GM12874 (cell line): ENCODE measurements around the gene PLXNA4.

Experiments used
- CTCF ChIP-seq: IDR thresholded peaks from 2 replicates; pipeline ENCODE4 v1.5.1; 2011; ENCODE audit warnings: low read depth, mild to moderate bottlenecking, control low read depth, low read length, moderate library complexity; ENCODE audit not compliant: insufficient read depth

Gene PLXNA4

GRCh38 chr7:132276234-132276630 lies 300.0 kb downstream of the PLXNA4 start:
- TF ChIP-seq CTCF, result no peak

- no peak for TF ChIP-seq CTCF
Measured at GRCh38 chr7:132275416-132276233, 300.6 kb downstream of the PLXNA4 start.

- TF ChIP-seq CTCF, result no peak
Measured at GRCh38 chr7:132272763-132273371, 303.4 kb downstream of the PLXNA4 start.

- TF ChIP-seq CTCF, result no peak
Measured at GRCh38 chr7:132270517-132270916, 305.8 kb downstream of the PLXNA4 start.

GRCh38 chr7:132269718-132270117 lies 306.6 kb downstream of the PLXNA4 start:
- TF ChIP-seq CTCF, result no peak

GRCh38 chr7:132263151-132263550 lies 313.1 kb downstream of the PLXNA4 start:
- no peak for TF ChIP-seq CTCF

GRCh38 chr7:132262160-132262470 lies 314.2 kb downstream of the PLXNA4 start:
- TF ChIP-seq CTCF, result no peak
